GM18861 (cell line): ENCODE measurements around the gene CYP2W1.

Source experiments
- ATAC-seq: cut with Tn5 transposase; IDR thresholded peaks from one replicate; pipeline ENCODE4 v1.9.1; 2021; ENCODE audit not compliant: unreplicated experiment

Gene CYP2W1

DNA sequence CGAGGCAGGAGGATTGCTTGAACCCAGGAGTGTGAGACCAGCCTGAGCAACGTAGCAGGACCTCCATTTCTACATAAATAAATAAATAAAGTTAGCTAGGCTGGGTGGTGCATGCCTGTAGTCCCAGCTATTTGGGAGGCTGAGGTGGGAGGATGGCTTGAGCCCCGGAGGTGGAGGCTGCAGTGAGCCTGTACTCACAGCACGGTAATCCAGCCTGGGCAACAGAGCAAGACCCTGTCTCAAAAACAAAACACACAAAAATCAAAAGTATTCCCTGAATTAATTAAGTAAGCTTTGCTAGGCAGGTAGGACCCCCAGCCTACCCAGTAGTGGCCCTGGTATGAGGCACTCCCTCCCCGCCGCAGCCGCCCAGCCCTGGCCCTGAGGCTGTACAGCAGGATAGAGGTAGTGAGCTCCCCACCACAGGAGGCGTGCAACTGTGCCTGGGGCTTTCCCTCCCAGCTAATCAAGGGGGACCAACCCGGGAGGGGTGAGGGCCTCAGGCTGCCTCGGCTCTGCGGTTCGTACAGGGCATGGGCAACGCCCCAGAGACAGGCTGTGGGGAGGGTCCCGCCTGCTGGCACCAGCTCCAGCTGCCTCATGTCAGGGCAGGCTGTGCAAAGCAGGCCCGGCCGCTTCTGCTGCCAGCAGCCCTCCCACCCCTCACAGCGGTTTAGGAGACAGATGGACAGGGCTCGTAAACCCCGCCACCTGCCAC is 1.0 kb upstream of the CYP2W1 start:
- no peak for ATAC-seq

DNA sequence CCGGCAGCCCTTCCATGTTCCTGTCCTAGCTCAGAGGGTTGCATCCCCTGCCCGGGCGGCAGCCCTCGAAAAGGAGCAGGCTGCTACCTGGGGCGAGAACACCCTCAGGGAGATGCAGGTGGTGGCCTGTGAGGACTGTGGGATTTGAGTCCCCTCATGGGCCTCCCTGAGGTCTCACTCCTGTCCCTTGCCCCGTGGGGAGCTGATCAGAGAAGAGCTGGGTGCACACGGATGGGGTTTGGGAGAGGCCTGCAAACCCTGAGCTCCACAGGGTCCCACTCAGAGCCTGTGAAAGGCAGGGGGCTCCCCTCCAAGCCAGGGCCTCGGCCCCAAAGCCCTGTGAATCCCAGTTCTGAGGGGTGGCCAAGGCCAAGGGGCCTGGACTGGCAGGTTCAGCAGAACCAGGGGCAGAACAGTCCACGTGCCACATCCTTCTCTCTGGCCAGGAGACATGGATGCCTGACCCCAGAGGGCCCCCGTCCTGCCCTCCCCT is 424 bp upstream of the CYP2W1 start:
- ATAC-seq: no peak

DNA sequence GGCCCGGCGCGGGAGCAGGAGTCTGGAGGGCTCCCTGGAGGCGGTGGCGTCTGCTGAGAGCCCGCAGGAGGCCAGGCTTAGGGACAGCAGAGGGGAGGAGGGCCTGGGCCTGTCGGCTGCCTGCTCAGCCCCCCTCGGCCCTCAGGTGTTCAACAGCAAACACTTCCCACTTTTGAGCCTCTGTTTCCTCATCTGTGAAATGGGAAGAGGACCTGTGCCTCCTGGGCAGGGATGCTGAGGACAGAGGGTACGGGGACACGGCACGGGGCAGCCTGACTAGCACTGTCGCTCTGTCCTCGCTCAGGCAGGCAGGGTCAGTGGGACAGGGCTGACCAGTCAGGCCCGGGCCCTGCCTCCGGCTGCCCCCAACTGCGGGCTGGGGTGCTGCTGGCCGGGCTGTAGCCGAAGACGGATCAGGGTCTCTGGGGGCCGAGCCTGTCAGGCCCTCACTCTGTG is 663 bp downstream of the CYP2W1 start:
- ATAC-seq: no peak

DNA sequence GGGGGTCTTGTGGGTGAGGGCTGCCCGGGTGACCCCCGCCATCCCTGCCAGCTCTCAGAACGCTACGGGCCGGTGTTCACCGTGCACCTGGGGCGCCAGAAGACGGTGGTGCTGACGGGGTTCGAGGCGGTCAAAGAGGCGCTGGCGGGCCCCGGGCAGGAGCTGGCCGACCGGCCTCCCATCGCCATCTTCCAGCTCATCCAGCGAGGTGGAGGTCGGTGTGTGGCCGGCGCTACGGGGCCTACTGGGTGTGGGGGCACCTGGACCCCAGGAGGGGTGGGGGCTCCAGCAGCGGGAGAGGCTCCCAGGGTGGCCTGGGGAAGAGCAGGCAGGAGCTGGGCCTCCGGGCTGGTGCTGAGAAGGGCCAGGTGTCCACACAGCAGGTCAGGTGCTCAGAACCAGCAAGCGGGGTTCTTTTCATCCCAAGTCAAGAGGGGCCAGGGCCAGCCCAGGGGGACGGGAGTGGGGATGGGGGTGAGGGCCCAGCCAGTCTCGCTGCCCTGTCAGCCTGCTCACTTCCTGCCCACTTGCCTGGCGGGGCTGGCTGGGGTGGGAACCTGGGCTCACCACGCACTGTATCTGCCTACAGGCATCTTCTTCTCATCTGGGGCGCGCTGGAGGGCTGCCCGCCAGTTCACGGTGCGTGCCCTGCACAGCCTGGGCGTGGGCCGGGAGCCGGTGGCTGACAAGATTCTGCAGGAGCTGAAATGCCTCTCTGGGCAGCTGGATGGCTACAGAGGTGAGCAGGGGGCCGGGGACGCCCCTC is 1.6 kb downstream of the CYP2W1 start:
- no peak for ATAC-seq

DNA sequence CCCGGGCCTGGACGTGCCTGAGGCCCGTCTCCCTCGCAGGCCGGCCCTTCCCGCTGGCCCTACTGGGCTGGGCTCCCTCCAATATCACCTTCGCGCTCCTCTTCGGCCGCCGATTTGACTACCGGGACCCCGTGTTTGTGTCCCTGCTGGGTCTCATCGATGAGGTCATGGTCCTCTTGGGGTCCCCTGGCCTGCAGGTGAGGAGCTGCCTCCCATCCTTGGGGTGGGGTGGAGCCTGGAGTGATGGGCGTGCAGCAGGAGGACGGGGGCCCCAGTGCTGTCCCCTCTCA is 2.1 kb downstream of the CYP2W1 start:
- ATAC-seq: no peak

DNA sequence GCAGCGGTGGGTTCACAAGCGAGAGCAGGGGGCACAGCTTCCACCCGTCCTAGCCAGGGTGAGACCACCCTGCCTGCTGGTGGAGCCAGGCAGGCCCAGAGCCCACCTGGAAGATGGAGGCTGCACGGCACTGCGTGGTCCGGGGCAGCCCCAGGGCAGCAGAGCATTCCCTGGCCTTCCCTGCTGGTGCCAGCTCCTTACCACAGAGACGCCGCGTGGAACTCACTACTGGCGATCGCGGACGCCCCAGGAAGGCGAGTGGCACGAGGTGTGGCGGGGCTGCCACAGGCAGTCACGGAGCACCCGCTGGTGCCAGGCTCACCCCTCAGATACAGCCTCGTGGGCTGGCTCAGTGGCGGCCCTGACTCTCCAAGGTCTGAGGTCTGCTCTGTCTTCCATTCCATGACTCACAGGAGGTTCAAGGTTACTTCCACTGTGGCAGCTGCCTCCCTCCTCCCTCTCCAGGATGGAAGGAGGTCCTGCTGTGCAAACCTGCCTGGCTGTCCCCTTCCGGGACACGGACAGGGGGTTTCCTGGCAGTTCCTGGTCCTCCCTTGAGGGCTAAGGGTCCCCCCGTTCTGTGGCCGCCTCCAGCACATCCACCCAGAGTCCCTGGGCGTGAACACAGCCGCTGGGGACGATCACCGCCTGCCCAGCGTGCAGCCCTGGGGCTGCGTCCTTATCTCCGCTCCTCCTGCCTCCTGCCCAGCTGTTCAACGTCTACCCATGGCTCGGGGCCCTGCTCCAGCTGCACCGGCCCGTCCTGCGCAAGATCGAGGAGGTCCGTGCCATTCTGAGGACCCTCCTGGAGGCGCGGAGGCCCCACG is 3.1 kb downstream of the CYP2W1 start:
- ATAC-seq: no peak

DNA sequence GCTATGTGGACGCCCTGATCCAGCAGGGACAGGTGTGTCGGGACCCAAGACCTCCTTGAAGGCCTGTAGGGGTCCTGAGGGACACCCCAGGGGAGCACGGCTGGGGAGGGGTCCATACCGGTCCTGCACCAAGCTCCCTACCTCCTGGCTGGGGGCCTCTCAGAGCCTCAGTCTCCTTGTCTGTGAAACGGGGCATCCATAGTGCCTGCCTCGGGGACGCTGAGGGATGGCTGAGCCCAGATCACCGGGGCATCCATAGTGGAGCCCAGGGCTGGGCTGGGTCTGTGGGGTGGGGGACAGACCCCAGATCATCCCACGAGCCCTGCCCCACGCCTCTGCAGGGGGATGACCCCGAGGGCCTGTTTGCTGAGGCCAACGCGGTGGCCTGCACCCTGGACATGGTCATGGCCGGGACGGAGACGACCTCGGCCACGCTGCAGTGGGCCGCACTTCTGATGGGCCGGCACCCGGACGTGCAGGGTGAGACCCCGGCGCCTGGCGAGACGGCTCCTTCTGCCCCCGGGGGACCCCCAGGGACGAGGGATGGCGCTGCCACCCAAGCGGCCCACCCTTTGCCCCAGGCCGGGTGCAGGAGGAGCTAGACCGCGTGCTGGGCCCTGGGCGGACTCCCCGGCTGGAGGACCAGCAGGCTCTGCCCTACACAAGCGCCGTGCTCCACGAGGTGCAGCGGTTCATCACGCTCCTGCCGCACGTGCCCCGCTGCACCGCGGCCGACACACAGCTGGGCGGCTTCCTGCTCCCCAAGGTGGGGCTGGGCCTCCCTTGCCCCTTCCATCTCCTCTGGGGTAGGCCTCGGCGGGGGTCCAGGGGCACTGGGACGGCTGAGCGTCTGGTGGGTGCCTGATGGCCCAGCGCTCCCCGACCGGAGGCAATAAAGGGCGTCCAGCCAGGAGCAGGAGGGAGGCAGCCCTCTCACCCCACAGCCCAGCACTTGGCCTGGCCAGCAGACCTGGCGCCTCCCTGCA is 4.1 kb downstream of the CYP2W1 start:
- no peak for ATAC-seq

DNA sequence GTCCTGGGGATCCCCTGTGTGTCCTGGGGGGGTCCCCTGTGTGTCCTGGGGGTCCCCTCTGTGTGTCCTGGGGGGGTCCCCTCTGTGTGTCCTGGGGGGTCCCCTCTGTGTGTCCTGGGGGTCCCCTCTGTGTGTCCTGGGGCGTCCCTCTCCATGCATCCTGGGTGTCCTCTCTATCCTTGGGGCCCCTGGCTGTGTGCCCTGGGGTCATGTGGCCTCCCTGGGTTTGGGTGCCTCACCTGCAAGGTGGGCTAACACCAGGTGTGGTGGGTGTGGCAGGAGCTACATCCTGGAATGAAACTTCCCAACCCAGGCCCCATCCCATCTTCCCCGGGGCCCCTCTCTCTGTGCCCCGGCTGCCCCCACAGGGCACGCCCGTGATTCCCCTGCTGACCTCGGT is 4.9 kb downstream of the CYP2W1 start:
- ATAC-seq: no peak

DNA sequence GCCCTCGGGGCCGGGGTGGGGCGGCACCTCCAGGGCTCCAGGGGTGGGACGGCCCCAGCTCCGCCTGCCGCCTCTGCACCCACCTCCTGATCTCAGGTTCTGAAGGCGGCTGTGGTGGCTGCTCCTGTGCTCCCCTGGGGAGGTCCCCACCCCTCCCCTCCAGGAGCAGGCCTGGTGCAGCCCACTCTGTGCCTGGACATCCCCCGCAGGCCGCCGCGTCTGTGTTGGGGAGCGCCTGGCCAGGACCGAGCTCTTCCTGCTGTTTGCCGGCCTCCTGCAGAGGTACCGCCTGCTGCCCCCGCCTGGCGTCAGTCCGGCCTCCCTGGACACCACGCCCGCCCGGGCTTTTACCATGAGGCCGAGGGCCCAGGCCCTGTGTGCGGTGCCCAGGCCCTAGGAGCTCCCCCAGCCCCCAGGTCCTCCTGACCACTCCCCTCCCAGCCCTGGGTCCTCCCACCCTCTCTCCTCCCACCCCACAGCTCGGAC is 5.5 kb downstream of the CYP2W1 start:
- ATAC-seq: no peak

DNA sequence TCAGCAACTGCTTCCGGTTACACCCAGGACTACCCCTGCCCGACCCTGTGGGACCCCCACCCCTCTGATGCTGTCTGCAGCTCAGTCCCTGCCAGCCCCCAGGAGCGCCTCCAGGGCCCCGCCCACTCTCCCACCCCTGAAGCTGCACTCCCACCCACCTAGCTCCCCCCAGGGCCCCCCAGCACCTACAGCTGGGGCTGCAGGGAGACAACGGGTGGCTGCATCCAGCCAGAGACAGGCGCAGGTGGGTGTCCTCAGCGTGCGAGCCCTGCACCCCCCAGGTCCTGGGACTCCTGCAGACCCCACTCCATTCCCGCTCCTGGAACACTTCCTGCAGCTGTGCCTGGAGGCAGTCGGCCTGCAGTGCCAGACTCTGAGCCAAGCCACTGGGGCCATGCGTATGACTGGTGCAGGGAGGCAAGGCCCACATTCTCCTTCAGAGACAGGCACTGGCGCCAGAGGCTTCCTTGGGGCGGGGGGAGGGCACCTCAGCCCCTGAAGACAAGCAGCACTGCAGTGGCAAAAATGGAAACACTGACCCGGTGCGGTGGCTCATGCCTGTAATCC is 6.1 kb downstream of the CYP2W1 start:
- ATAC-seq: no peak

DNA sequence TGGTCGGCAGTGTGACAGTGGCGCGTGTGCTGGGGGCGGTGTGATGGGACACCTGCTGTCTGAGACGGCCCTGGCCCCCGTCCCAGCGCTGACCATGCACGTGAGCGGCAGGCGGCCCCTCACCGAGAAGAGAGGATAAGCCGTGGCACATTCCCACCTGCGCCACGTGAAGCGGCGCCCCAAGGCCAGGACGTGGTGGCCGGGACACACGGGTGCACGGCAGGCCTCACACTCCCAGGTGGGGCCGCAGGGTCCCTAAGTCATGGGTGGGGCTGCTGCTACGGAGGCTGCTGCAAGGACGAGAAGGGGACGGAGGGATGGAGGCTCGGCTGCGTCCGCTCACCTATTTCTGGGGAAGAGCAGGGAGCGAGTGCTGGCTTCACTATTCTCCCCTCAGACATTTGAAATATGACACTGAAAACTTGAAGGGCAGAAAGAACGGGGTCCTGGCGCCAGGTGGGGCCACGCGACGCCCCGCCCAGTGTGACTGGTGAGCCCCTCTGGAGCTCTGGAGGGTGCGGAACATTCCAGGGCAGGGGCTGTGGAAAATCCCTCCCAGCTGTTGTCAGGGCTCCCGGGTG is 7.5 kb downstream of the CYP2W1 start:
- no peak for ATAC-seq

DNA sequence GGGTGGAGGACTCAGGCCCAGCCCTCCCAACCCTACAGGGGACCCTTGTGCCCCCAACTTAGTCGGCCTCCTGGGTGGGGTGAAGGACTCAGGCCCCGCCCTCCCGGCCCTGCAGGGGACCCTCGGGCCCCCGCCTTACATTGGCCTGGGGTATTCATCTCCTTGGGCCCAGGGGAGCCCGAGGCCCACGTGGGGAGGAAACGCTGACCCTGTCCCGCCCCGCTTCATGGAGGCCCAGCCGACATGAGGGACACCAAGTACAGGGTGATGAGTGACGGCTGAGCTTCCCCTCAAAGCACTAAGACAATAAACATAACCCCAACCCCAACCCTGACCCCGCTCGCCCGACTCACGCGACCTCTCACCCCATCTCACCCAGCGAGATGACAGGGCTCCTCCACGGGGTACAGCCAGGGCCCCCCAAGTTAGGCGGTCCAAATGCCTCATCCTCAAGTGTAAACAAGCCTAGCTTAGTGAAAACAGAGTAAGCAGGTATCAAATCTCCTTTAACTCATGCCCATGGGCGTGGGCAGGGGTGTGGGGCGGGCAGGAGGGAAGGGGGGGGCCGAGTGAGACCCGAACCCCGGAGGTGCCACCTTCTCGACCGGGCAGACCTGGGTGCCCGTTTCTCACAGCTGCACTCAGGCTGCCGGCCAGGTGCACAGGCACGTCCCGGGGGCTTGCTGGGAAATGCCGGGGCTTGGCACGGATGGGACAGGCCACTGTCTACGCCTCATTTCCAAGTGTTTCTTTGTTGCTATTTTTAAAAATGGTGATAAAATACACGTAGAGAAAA is 8.2 kb downstream of the CYP2W1 start:
- ATAC-seq: no peak

DNA sequence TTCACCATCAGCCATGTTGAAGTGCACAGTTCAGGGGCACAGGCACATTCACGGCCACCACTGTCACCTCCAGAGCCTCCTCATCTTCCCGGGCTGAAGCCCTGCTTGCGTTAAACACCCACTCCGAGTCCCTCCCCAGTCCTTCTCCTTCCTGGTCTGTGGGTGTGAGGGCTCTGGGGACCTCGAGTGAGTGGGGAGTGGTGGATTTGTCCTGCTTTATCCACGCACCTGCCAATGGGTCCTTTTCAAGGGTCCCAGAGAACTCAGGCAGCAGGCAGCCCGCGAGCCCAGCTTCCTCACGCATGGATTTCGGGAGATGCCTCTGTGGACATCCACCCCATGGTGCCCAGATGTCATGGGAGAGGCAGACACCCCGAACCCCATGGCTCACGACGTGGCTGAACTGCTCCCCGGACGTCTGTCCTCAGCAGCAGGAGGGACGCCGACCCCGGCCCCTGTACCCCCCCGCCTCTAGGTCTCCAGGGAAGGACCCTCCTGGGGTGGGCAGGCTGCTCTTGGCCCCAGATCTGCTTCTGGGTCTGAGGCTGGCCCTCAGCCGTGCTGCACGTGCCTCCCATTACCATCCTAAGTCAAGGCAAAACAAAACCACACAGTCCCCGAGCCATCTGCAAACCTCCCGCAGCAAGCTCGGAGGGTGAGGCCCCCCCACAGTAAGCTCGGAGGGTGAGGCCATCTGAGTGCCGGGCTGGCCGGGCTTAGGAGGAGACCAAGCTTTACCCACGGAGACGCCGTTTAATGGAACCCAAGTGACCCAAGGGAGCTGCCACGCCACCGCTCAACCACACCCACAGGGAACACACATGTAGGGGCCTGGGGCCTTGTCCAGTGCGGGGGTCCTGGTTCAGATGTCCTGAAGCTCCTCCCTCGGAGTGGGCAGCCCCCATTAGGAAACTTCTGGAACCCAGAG is 9.0 kb downstream of the CYP2W1 start:
- ATAC-seq: no peak

DNA sequence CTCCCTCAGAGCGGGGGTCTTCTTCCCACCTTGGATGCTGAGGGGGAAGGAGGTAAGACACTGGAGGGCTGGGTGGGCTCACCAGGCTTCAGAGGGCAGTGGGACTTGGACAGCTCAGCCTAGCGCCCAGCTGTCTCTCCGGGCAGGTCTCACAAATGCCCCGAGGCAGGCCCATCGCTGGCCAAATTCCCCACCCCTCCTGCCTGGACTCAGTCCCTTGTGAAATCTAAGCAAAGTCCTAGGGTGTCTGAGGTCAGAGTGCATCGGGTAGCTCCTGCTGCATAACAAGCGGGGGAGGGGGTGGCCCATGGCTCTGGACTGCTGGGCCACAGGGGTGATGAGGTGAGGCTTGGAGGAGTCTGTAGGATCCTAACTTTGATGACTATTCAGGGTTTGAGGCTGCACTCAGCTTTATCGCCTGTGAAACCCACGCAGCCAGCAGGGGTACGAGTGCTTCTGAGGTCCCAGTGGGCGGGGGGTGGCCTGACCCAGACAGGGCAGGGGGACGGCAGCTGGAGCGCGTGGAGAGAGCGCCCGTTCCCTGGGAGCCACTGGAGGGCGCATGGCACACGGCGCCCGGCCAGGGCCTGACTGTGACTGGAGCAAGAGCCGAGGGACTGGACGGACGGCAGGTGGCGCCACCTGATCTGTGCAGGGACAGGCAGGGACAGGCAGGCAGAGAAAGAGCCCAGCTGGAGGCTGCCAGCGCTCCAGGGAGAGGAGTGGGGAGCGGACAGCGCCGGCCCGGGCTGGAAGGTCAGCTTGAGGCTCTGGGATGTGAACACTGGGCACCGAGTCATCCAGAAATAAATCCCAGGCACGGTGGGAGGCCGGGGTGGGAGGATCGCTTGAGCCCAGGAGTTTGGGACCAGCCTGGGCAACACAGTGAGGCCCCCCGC is 10.0 kb downstream of the CYP2W1 start:
- ATAC-seq: peak; percentile 65

DNA sequence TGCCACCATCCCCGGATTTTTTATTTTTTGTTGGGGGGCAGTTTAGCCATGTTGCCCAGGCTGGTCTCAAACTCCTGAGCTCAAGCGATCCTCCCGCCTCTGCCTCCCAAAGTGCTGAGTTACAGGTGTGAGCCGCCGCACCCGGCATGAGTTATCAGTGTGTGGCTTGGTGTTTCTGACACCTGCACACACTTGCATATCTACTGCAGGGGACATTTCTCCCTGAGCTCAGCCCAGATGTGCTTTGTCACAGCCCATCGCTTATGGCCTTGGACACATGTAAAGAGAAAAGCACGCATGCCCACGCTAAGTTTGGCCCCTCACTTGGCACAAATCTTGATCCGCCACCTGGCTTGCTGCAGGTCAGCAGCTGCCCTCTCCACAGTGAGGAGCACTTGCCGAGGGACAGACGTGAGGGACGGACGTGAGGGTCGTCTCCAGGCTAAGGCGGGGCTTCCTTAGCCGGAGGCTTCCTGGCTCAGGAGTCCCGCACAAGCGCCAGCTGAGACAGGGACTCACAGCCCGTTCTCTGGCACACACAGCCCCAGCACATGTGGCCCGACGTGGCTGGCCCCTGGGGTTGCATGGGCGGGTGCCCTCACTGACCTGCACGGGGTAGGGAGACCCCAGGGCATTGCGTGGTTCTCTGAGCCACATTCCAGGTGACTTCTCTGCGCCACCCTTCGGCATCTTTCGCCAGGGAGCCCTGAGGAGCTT is 11.8 kb downstream of the CYP2W1 start:
- no peak for ATAC-seq

DNA sequence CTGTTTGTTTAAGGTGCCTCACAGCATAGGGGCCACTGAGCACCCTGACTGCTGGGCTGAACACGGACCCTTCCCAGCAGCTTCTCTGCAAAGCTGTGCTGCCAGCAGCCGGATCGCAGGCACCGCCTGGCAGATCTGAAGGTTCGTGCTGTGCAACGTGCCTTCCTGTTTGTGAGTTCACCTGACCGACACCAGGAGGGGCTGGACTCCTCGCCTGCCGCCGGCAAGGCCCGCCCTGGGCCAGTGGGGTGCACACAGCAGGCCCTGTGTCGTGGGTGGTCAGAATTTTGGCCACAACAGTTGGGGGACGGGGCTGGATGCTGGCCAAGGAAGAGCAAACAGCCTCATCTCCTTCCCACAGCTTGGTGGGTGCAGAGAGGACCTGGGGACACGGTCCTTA is 12.6 kb downstream of the CYP2W1 start:
- no peak for ATAC-seq
